ENCODE results near the gene SLC22A6.

SLC22A6 gene

GRCh38 chr11:63020671-63021291, 36.0 kb upstream of the SLC22A6 start:
- in situ Hi-C loops (cut with MboI; ENCODE audit: low sequenced_read_pairs, unreplicated experiment) = loop anchor here (5.0 kb wide), 1 partner anchor 113 kb away; no protein-coding TSS in a partner anchor
- DNase-seq (ENCODE audit: low spot score) = no peak
- peak; percentile 41 for TF ChIP-seq CTCF (IDR thresholded peaks at IDR 0.05; ENCODE audit: borderline replicate concordance, control extremely low read depth, extremely low read depth, insufficient read depth, missing control alignments)

- no peak for TF ChIP-seq CTCF (IDR thresholded peaks at IDR 0.05; ENCODE audit: borderline replicate concordance, control extremely low read depth, extremely low read depth, insufficient read depth, missing control alignments)
- in situ Hi-C loops (cut with MboI; ENCODE audit: low sequenced_read_pairs, unreplicated experiment) = no loop called here
- no peak for DNase-seq (ENCODE audit: low spot score)
Observed at GRCh38 chr11:63019506-63019905, 34.7 kb upstream of the SLC22A6 start.

- no peak for DNase-seq (ENCODE audit: low spot score)
Observed at GRCh38 chr11:63017306-63017974, 32.7 kb upstream of the SLC22A6 start.

GRCh38 chr11:63015521-63016215, 30.9 kb upstream of the SLC22A6 start, which contains the start of gene SLC22A8:
SLC22A8 (minus strand) TSS chr11:63015841; CDS start chr11:63014958, 883 bp downstream.
- no peak for TF ChIP-seq CTCF (IDR thresholded peaks at IDR 0.05; ENCODE audit: borderline replicate concordance, control extremely low read depth, extremely low read depth, insufficient read depth, missing control alignments)
- in situ Hi-C loops (cut with MboI; ENCODE audit: low sequenced_read_pairs, unreplicated experiment) = no loop called here
- DNase-seq (ENCODE audit: low spot score) = no peak

More at GRCh38 chr11:63017306-63017974, 32.7 kb upstream of the SLC22A6 start:
- no peak for TF ChIP-seq CTCF (IDR thresholded peaks at IDR 0.05; ENCODE audit: borderline replicate concordance, control extremely low read depth, extremely low read depth, insufficient read depth, missing control alignments)
- in situ Hi-C loops (cut with MboI; ENCODE audit: low sequenced_read_pairs, unreplicated experiment) = no loop called here

GRCh38 chr11:63014408-63015055, 29.8 kb upstream of the SLC22A6 start:
- in situ Hi-C loops (cut with MboI; ENCODE audit: low sequenced_read_pairs, unreplicated experiment) = no loop called here
- no peak for TF ChIP-seq CTCF (IDR thresholded peaks at IDR 0.05; ENCODE audit: borderline replicate concordance, control extremely low read depth, extremely low read depth, insufficient read depth, missing control alignments)
- no peak for DNase-seq (ENCODE audit: low spot score)

- in situ Hi-C loops (cut with MboI; ENCODE audit: low sequenced_read_pairs, unreplicated experiment) = no loop called here
- TF ChIP-seq CTCF (IDR thresholded peaks at IDR 0.05; ENCODE audit: borderline replicate concordance, control extremely low read depth, extremely low read depth, insufficient read depth, missing control alignments) = no peak
- no peak for DNase-seq (ENCODE audit: low spot score)
Observed at GRCh38 chr11:63012839-63013238, 28.1 kb upstream of the SLC22A6 start.
